Measurements from ENCODE around the gene OTOL1. TPM values are rescaled to one million over a fixed set of nuclear protein-coding genes. Genes with fewer than 3 reads are reported as not detected.

The OTOL1 gene
- total RNA-seq, 1 experiment from 2014 or later = not detected

DNA sequence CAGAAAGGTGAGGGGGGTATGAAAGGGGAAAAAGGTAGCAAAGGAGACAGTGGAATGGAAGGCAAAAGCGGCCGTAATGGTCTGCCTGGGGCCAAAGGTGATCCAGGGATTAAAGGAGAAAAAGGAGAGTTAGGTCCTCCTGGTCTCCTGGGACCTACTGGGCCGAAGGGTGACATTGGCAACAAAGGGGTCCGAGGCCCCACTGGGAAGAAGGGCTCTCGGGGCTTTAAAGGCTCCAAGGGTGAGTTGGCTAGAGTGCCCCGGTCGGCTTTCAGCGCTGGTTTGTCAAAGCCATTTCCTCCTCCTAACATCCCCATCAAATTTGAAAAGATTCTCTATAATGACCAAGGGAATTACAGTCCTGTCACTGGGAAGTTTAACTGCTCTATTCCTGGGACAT lies 6.7 kb downstream of the OTOL1 start:
- POLR2A ChIA-PET = no interaction called here
- H3K4me3 Mint-ChIP-seq = no peak overlapping the region
- peaks cover 11% of the 10 kb centered on the region for H3K4me1 Mint-ChIP-seq
- CTCF ChIA-PET = no interaction called here
- H3K27me3 Mint-ChIP-seq (ENCODE audit: low read depth) = no peaks in the 10 kb centered on the region
- TF ChIP-seq HMGA2 (CRISPR knock-in tag; IDR thresholded peaks at IDR 0.05) = no peak
- TF ChIP-seq KAT7 (CRISPR knock-in tag; IDR thresholded peaks at IDR 0.05; ENCODE audit: borderline replicate concordance) = no peak
- TF ChIP-seq, protein P1, sequence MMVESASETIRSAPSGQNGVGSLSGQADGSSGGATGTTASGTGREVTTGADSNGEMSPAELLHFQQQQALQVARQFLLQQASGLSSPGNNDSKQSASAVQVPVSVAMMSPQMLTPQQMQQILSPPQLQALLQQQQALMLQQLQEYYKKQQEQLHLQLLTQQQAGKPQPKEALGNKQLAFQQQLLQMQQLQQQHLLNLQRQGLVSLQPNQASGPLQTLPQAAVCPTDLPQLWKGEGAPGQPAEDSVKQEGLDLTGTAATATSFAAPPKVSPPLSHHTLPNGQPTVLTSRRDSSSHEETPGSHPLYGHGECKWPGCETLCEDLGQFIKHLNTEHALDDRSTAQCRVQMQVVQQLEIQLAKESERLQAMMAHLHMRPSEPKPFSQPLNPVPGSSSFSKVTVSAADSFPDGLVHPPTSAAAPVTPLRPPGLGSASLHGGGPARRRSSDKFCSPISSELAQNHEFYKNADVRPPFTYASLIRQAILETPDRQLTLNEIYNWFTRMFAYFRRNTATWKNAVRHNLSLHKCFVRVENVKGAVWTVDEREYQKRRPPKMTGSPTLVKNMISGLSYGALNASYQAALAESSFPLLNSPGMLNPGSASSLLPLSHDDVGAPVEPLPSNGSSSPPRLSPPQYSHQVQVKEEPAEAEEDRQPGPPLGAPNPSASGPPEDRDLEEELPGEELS (CRISPR knock-in tag; IDR thresholded peaks at IDR 0.05) = no peak
- TF ChIP-seq ATF2 (CRISPR knock-in tag; IDR thresholded peaks at IDR 0.05; ENCODE audit: borderline replicate concordance, low read depth) = no peak
- TF ChIP-seq TCF7 (CRISPR knock-in tag; IDR thresholded peaks at IDR 0.05; ENCODE audit: low read depth) = no peak
- no peak for TF ChIP-seq AFF4 (CRISPR knock-in tag; IDR thresholded peaks at IDR 0.05; ENCODE audit: borderline replicate concordance)
- no peak for TF ChIP-seq EMX1 (CRISPR knock-in tag; IDR thresholded peaks at IDR 0.05)
- TF ChIP-seq SMAD3 (CRISPR knock-in tag; IDR thresholded peaks at IDR 0.05; ENCODE audit: borderline replicate concordance) = no peak
- TF ChIP-seq CREB1 (CRISPR knock-in tag; IDR thresholded peaks at IDR 0.05) = no peak
- TF ChIP-seq ZBTB21 (CRISPR knock-in tag; IDR thresholded peaks at IDR 0.05; ENCODE audit: borderline replicate concordance) = no peak
- TF ChIP-seq, protein P2, sequence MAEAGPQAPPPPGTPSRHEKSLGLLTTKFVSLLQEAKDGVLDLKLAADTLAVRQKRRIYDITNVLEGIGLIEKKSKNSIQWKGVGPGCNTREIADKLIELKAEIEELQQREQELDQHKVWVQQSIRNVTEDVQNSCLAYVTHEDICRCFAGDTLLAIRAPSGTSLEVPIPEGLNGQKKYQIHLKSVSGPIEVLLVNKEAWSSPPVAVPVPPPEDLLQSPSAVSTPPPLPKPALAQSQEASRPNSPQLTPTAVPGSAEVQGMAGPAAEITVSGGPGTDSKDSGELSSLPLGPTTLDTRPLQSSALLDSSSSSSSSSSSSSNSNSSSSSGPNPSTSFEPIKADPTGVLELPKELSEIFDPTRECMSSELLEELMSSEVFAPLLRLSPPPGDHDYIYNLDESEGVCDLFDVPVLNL (CRISPR knock-in tag; IDR thresholded peaks at IDR 0.05; ENCODE audit: borderline replicate concordance, low read depth) = no peak
- TF ChIP-seq PRRX2 (CRISPR knock-in tag; IDR thresholded peaks at IDR 0.05) = no peak
- TF ChIP-seq, protein P3, sequence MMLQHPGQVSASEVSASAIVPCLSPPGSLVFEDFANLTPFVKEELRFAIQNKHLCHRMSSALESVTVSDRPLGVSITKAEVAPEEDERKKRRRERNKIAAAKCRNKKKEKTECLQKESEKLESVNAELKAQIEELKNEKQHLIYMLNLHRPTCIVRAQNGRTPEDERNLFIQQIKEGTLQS (CRISPR knock-in tag; conservative IDR thresholded peaks at IDR 0.05) = no peak
- TF ChIP-seq, protein P4, sequence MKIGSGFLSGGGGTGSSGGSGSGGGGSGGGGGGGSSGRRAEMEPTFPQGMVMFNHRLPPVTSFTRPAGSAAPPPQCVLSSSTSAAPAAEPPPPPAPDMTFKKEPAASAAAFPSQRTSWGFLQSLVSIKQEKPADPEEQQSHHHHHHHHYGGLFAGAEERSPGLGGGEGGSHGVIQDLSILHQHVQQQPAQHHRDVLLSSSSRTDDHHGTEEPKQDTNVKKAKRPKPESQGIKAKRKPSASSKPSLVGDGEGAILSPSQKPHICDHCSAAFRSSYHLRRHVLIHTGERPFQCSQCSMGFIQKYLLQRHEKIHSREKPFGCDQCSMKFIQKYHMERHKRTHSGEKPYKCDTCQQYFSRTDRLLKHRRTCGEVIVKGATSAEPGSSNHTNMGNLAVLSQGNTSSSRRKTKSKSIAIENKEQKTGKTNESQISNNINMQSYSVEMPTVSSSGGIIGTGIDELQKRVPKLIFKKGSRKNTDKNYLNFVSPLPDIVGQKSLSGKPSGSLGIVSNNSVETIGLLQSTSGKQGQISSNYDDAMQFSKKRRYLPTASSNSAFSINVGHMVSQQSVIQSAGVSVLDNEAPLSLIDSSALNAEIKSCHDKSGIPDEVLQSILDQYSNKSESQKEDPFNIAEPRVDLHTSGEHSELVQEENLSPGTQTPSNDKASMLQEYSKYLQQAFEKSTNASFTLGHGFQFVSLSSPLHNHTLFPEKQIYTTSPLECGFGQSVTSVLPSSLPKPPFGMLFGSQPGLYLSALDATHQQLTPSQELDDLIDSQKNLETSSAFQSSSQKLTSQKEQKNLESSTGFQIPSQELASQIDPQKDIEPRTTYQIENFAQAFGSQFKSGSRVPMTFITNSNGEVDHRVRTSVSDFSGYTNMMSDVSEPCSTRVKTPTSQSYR (CRISPR knock-in tag; IDR thresholded peaks at IDR 0.05) = no peak
- no peak overlapping the region for H3K27ac Mint-ChIP-seq
- no peaks in the 10 kb centered on the region for H3K9me3 Mint-ChIP-seq
- no peaks in the 10 kb centered on the region for H3K36me3 Mint-ChIP-seq
- DNase-seq (ENCODE audit: low spot score) (no peak), ATAC-seq (no peak)

Data from WTC11 (cell line).